Placental epithelial cell (primary cell): ENCODE measurements around the gene ICE2. TPM values are rescaled to one million over a fixed set of nuclear protein-coding genes. Genes with fewer than 3 reads are reported as not detected.

ENCODE experiments used
- small RNA-seq: library from RNA; depleted of rRNA; stranded (forward); fragments of <200 nt; gene quantifications from one replicate; pipeline ENCODE3, GENCODE V24; 2012
- total RNA-seq: library from RNA; depleted of rRNA; stranded (reverse); fragments of >200 nt; gene quantifications from 2 replicates; pipeline ENCODE4 v1.2.3, GENCODE V29; 2012

The ICE2 gene
- 31.8 and 33.3 TPM in 2 replicates for total RNA-seq

GRCh38 chr15:60478566-60479360 lies at the start of gene ICE2:
Gene ICE2, minus strand, starts transcription at chr15:60479142. Its CDS starts 1,165 bp downstream, at chr15:60477977.

DNA sequence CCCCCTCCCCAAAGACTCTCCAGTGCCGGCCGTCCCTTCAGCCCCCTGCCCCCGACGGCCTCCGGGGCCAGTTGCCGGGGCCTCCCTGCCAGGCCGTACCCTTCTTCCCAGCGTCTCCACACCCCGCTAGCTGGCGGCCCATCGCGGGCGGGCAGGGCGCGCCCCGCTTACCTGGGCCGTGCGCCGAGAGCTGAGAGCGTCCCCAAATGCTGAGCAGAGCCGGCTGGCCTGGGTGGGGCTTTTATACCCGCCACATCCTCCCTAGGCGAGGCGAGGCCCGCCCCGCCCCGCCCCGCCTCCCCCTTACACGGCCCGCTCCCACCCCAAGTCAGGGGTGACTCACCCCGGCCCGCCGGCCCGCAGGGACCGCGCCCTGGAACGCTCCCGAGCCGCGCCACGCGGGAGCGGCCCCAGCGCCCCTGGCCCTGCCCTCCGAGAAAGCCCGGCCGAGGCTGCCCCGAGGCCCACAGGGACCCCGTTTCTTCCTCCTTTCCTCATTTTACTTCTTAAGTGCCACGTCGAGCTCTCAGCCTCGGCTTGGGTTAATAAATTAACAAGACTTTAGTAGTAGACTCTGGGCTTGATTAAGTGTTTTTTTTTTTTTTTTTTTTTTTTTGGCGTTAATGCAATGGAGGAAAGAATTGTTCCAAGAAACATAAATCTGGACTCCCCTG lies 81.0 kb downstream of the ICE2 start, which contains the start of gene ANXA2:
TSS of gene ANXA2 (minus strand) at position 215 of the 674 bp plus-strand sequence. CDS start 11,911 bp downstream, outside the sequence.

Small RNA genes within 50 kb of the gene (small RNA-seq; reads per million reads assigned to genes)
- not detected for gene AC087385.3

Other genes starting within 250 kb of the ICE2 start
- 4,803 and 6,845 TPM in 2 replicates for gene ANXA2, start 81.2 kb downstream of the ICE2 start, total RNA-seq